GM12891 (cell line): ENCODE measurements around the gene TMEM109.

ENCODE experiments used
- PAX5 ChIP-seq: IDR thresholded peaks from 2 replicates; pipeline ENCODE4 v1.6.1; 2011; ENCODE audit warnings: low read length, moderate library complexity, mild to moderate bottlenecking; ENCODE audit not compliant: insufficient read depth, severe bottlenecking
- POLR2A ChIP-seq: IDR thresholded peaks from 2 replicates; pipeline ENCODE4 v1.6.1; 2011; ENCODE audit warnings: low read depth, low read length, control low read depth
- POLR2AphosphoS5 ChIP-seq: IDR thresholded peaks from 2 replicates; pipeline ENCODE4 v1.6.1; 2011; ENCODE audit warnings: low read depth, low read length, control low read depth
- POU2F2 ChIP-seq: IDR thresholded peaks from 2 replicates; pipeline ENCODE4 v1.6.1; 2011; ENCODE audit warnings: low read depth, mild to moderate bottlenecking, control low read depth, low read length, moderate library complexity
- SPI1 ChIP-seq: IDR thresholded peaks from 2 replicates; pipeline ENCODE4 v1.6.1; 2011; ENCODE audit warnings: low read depth, low read length, control low read depth
- TAF1 ChIP-seq: IDR thresholded peaks from 2 replicates; pipeline ENCODE4 v1.6.1; 2011; ENCODE audit warnings: low read depth, low read length, control low read depth

DNA sequence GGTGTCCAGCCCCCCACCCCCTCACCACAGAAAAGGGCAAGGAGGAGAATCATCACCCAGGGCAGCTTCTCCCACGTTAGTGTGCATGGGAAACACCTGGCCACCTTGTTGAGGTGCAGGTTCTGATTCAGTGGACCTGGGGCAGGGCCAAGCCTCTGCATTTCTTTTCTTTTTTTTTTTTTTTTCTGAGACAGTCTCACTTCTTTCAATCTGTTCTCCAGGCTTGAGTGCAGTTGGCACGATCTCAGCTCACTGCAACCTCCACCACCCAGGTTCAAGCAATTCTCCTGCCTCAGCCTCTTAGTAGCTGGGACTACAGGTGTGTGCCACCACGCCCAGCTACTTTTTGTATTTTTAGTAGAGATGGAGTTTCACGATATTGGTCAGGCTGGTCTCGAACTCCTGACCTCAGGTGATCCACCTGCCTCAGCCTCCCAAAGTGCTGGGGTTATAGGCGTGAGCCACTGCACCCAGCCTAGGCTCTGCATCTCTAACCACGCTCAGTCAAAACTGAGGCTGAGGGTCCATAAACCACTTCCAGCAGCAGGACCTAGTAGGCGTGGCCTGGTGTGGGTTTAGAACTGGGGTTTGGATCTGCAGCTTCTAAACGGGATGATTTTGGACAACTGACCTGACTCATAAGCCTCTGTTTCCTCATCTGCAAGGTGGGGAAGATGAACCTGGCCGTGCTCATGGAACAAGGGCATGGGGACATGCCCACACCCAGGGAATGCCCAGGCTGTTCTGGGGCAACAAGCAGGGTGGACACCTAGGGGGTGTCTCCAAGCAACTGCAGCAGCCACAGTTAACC lies 45.9 kb upstream of the TMEM109 start:
- TF ChIP-seq TAF1 (no peak), POLR2AphosphoS5 (no peak), POU2F2 (no peak), PAX5 (no peak), POLR2A (no peak), SPI1 (no peak)
